SIG-M5 treated with dmso at 0.1 percent for 504 hours (cell line): ENCODE data around the gene STIMATE.
A peak's percentile ranks its signal among the peaks of the same experiment; 100 is the strongest.

Experiments
- DNase-seq: peaks from one replicate; lab custom pipeline; 2025; ENCODE audit not compliant: unreplicated experiment; lab: John Stamatoyannopoulos, UW

The STIMATE gene

GRCh38 chr3:52793702-52794611 lies 103.4 kb downstream of the STIMATE start:
- no peak for DNase-seq

- DNase-seq = peak; percentile 28
Measured at GRCh38 chr3:52792961-52793695, 104.2 kb downstream of the STIMATE start.

- DNase-seq = no peak
Measured at GRCh38 chr3:52792413-52792812, 104.9 kb downstream of the STIMATE start.

GRCh38 chr3:52791928-52792327 lies 105.4 kb downstream of the STIMATE start:
- DNase-seq = no peak

- DNase-seq = no peak
Measured at GRCh38 chr3:52791366-52791765, 106.0 kb downstream of the STIMATE start.

- no peak for DNase-seq
Measured at GRCh38 chr3:52790741-52791140, 106.6 kb downstream of the STIMATE start.

- no peak for DNase-seq
Measured at GRCh38 chr3:52790337-52790736, 107.0 kb downstream of the STIMATE start.

- DNase-seq = no peak
Measured at GRCh38 chr3:52789746-52790040, 107.7 kb downstream of the STIMATE start.

GRCh38 chr3:52788890-52789745 lies 108.2 kb downstream of the STIMATE start:
- DNase-seq = no peak

GRCh38 chr3:52787672-52788625 lies 109.4 kb downstream of the STIMATE start:
- DNase-seq = no peak

- DNase-seq = no peak
Measured at GRCh38 chr3:52787246-52787645, 110.1 kb downstream of the STIMATE start.
